ENCODE measurements around the gene RFX3. TPM values are rescaled to one million over a fixed set of nuclear protein-coding genes. Genes with fewer than 3 reads are reported as not detected.

RFX3 gene
- 11.3 and 11.9 TPM in 2 replicates for total RNA-seq

- intact Hi-C loops (cut with micrococcal nuclease): loop anchor here (1.0 to 10.0 kb wide), 16 partner anchors 48 to 1929 kb away; partner anchors contain the start of genes CD274, CDC37L1, PUM3 and SMARCA2
- Mint-ChIP-seq H3K27me3 (ENCODE audit: low read depth) (no peaks in the 10 kb centered on the region), H3K9me3 (no peaks in the 10 kb centered on the region), H3K27ac (peak within 1 kb of the TSS; percentile 98), H3K4me3 (ENCODE audit: low read depth) (peak within 1 kb of the TSS; percentile 93), H3K36me3 (ENCODE audit: low read depth) (peaks cover 30% of the 10 kb centered on the region), H3K4me1 (ENCODE audit: low read depth) (peaks cover 46% of the 10 kb centered on the region)
- peak; percentile 85 for DNase-seq (ENCODE audit: low spot score)
Measured at GRCh38 chr9:3525836-3526164, at the start of gene RFX3. Gene RFX3 (minus strand): TSS chr9:3526001. CDS start chr9:3395588, 130,413 bp downstream.

GRCh38 chr9:3571500-3571899 lies 45.7 kb upstream of the RFX3 start:
- no peaks in the 10 kb centered on the region for H3K36me3 Mint-ChIP-seq (ENCODE audit: low read depth)
- H3K27ac Mint-ChIP-seq: no peak overlapping the region
- H3K9me3 Mint-ChIP-seq: no peaks in the 10 kb centered on the region
- intact Hi-C loops (cut with micrococcal nuclease): no loop called here
- peaks cover 6% of the 10 kb centered on the region for H3K4me1 Mint-ChIP-seq (ENCODE audit: low read depth)
- no peak for DNase-seq (ENCODE audit: low spot score)
- no peak overlapping the region for H3K4me3 Mint-ChIP-seq (ENCODE audit: low read depth)
- no peaks in the 10 kb centered on the region for H3K27me3 Mint-ChIP-seq (ENCODE audit: low read depth)

DNA sequence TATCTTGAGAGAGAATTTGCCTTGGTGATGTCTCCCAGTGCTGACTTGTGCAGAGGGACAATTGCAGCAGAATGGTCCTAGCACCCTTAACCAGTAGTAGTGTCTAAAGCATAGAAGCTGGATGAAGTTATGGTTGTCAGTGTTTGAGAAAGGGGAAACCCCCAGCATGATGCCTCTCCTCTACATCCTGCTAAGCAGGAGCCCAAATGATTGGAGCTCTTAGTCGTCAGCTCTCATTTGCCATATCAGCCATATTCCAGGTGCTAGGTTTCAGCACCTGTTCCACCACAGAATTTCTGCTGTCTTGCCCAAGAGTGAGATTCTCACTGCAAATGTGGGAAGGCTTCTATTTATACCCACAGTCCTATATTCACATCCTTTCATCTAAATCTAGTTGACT lies 43.7 kb upstream of the RFX3 start:
- peaks cover 6% of the 10 kb centered on the region for H3K4me1 Mint-ChIP-seq (ENCODE audit: low read depth)
- no peaks in the 10 kb centered on the region for H3K36me3 Mint-ChIP-seq (ENCODE audit: low read depth)
- no peak overlapping the region for H3K27ac Mint-ChIP-seq
- no peak overlapping the region for H3K4me3 Mint-ChIP-seq (ENCODE audit: low read depth)
- intact Hi-C loops (cut with micrococcal nuclease): no loop called here
- H3K9me3 Mint-ChIP-seq: no peaks in the 10 kb centered on the region
- H3K27me3 Mint-ChIP-seq (ENCODE audit: low read depth): no peaks in the 10 kb centered on the region
- DNase-seq (ENCODE audit: low spot score): no peak

DNA sequence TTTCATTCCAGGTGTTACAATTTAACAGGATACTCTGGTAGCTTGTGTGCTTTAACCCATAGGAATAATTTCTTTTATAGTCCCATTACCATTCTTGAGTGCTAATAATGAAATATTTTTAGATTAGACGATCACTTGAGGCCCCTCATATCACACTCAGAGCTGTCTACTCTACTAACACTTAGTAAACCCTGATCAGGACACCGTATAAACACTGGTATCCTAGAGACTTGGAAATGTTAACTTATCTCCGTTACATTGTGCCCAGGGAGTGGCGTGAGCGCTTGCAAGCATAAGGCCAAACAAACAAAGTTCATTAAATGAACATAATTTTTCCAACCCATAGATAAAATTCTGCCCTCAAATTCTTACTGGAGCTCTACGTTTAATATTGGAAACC lies 42.2 kb upstream of the RFX3 start:
- intact Hi-C loops (cut with micrococcal nuclease): no loop called here
- Mint-ChIP-seq H3K9me3 (no peaks in the 10 kb centered on the region), H3K4me1 (ENCODE audit: low read depth) (peaks cover 6% of the 10 kb centered on the region), H3K36me3 (ENCODE audit: low read depth) (peaks cover 2% of the 10 kb centered on the region), H3K4me3 (ENCODE audit: low read depth) (no peak overlapping the region), H3K27me3 (ENCODE audit: low read depth) (no peaks in the 10 kb centered on the region), H3K27ac (no peak overlapping the region)
- DNase-seq (ENCODE audit: low spot score): no peak

GRCh38 chr9:3553076-3553765 lies 27.4 kb upstream of the RFX3 start:
- Mint-ChIP-seq H3K4me3 (ENCODE audit: low read depth) (no peak overlapping the region), H3K27ac (no peak overlapping the region), H3K9me3 (no peaks in the 10 kb centered on the region), H3K27me3 (ENCODE audit: low read depth) (no peaks in the 10 kb centered on the region), H3K4me1 (ENCODE audit: low read depth) (no peaks in the 10 kb centered on the region), H3K36me3 (ENCODE audit: low read depth) (peaks cover 44% of the 10 kb centered on the region)
- DNase-seq (ENCODE audit: low spot score): no peak
- intact Hi-C loops (cut with micrococcal nuclease): no loop called here

- intact Hi-C loops (cut with micrococcal nuclease): no loop called here
- no peak for DNase-seq (ENCODE audit: low spot score)
Measured at GRCh38 chr9:3549225-3549624, 23.4 kb upstream of the RFX3 start.

DNA sequence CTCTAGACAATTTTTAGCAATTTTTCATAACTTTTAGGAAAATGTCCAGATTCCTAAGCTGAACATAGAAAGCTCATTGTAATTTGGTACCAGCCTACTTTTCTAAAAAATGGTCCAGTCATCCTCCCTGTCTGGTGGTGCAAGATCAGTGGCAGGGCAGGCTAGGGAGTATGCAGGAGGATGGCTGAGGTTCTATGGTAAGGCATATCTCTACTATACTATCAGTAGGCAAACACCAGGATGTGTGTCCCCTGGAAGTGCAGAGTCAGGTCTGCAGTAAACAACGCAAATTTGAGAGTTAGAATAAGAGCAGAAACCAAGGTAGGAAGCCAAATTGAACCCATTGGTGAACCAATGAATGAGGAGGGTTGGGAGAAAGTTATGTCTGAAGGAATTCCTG lies 22.8 kb upstream of the RFX3 start:
- Mint-ChIP-seq H3K4me3 (ENCODE audit: low read depth) (no peak overlapping the region), H3K36me3 (ENCODE audit: low read depth) (peaks cover 28% of the 10 kb centered on the region), H3K9me3 (no peaks in the 10 kb centered on the region), H3K4me1 (ENCODE audit: low read depth) (peaks cover 2% of the 10 kb centered on the region), H3K27me3 (ENCODE audit: low read depth) (no peaks in the 10 kb centered on the region), H3K27ac (no peak overlapping the region)
- intact Hi-C loops (cut with micrococcal nuclease): no loop called here
- no peak for DNase-seq (ENCODE audit: low spot score)

More at GRCh38 chr9:3549225-3549624, 23.4 kb upstream of the RFX3 start:
- Mint-ChIP-seq H3K9me3 (no peaks in the 10 kb centered on the region), H3K4me1 (ENCODE audit: low read depth) (peaks cover under 1% of the 10 kb centered on the region), H3K36me3 (ENCODE audit: low read depth) (peaks cover 24% of the 10 kb centered on the region), H3K4me3 (ENCODE audit: low read depth) (no peak overlapping the region), H3K27ac (no peak overlapping the region), H3K27me3 (ENCODE audit: low read depth) (no peaks in the 10 kb centered on the region)

DNA sequence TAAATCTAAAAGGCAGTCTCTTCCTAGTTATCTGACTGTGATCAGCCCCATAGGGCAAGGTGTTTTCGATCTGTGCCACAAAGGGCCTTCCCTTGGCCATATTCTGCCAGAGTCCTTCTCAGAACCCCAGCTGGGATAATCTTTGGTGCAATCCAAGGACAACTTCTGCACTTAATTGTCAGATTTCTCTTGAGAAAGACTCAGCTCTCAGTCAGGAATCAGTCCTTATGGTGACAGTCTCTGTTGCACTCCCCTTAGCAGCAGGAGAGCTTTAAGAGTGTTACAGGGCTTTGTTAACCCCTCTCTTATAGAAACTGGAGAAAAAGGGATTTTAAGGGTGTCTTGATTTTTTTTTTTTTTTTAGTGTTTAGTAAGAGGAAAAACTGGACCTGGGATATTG lies 15.4 kb upstream of the RFX3 start:
- intact Hi-C loops (cut with micrococcal nuclease): no loop called here
- no peak overlapping the region for H3K4me3 Mint-ChIP-seq (ENCODE audit: low read depth)
- no peak for DNase-seq (ENCODE audit: low spot score)

GRCh38 chr9:3534614-3535404 lies 9.0 kb upstream of the RFX3 start:
- Mint-ChIP-seq H3K4me3 (ENCODE audit: low read depth) (no peak overlapping the region), H3K27me3 (ENCODE audit: low read depth) (no peaks in the 10 kb centered on the region), H3K36me3 (ENCODE audit: low read depth) (peaks cover 51% of the 10 kb centered on the region), H3K9me3 (peaks cover 12% of the 10 kb centered on the region), H3K27ac (peak overlapping the region; percentile 45), H3K4me1 (ENCODE audit: low read depth) (peaks cover 33% of the 10 kb centered on the region)
- intact Hi-C loops (cut with micrococcal nuclease): no loop called here
- no peak for DNase-seq (ENCODE audit: low spot score)

More for the DNA sequence above, 15.4 kb upstream of the RFX3 start:
- H3K36me3 Mint-ChIP-seq (ENCODE audit: low read depth): peaks cover 43% of the 10 kb centered on the region
- H3K4me1 Mint-ChIP-seq (ENCODE audit: low read depth): peaks cover 11% of the 10 kb centered on the region
- H3K9me3 Mint-ChIP-seq: peaks cover 10% of the 10 kb centered on the region
- no peak overlapping the region for H3K27ac Mint-ChIP-seq
- no peaks in the 10 kb centered on the region for H3K27me3 Mint-ChIP-seq (ENCODE audit: low read depth)

DNA sequence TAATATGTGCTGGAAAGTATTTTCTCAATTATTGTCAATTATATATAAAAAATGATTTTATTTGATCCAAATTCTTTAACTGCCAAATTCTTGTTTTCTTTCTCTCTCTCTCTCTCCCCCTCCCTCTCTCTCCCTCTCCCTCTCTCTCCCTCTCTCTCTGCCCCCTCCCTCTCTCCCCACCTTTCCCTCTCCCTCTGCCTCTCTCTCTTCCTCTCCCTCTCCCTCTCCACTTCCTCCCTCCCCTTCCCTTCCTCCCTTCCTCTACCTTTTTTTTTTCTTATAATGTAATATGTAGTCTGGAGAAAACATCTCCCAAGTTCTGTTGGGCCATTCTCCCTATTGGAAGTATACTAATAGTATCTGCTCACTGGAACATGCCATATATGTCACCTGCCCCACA lies 6.4 kb upstream of the RFX3 start:
- intact Hi-C loops (cut with micrococcal nuclease): no loop called here
- H3K4me1 Mint-ChIP-seq (ENCODE audit: low read depth): peaks cover 49% of the 10 kb centered on the region
- H3K4me3 Mint-ChIP-seq (ENCODE audit: low read depth): no peak overlapping the region
- H3K27me3 Mint-ChIP-seq (ENCODE audit: low read depth): no peaks in the 10 kb centered on the region
- peaks cover 51% of the 10 kb centered on the region for H3K36me3 Mint-ChIP-seq (ENCODE audit: low read depth)
- peaks cover 7% of the 10 kb centered on the region for H3K9me3 Mint-ChIP-seq
- no peak for DNase-seq (ENCODE audit: low spot score)
- no peak overlapping the region for H3K27ac Mint-ChIP-seq

- DNase-seq (ENCODE audit: low spot score): peak; percentile 69
- H3K27me3 Mint-ChIP-seq (ENCODE audit: low read depth): no peaks in the 10 kb centered on the region
- intact Hi-C loops (cut with micrococcal nuclease): loop anchor here (5.0 to 10.0 kb wide), 6 partner anchors 49 to 1926 kb away; partner anchors contain the start of genes CD274 and SMARCA2
- peaks cover 35% of the 10 kb centered on the region for H3K36me3 Mint-ChIP-seq (ENCODE audit: low read depth)
- H3K4me1 Mint-ChIP-seq (ENCODE audit: low read depth): peaks cover 41% of the 10 kb centered on the region
- peak overlapping the region; percentile 93 for H3K4me3 Mint-ChIP-seq (ENCODE audit: low read depth)
- H3K9me3 Mint-ChIP-seq: no peaks in the 10 kb centered on the region
- H3K27ac Mint-ChIP-seq: peak overlapping the region; percentile 98
Measured at GRCh38 chr9:3528451-3528850, 2.6 kb upstream of the RFX3 start.

GRCh38 chr9:3526997-3527940 lies 1.5 kb upstream of the RFX3 start:
- H3K4me3 Mint-ChIP-seq (ENCODE audit: low read depth): peak overlapping the region; percentile 93
- intact Hi-C loops (cut with micrococcal nuclease): loop anchor here (1.0 to 10.0 kb wide), 12 partner anchors 50 to 1928 kb away; partner anchors contain the start of genes CD274, PUM3 and SMARCA2
- H3K27ac Mint-ChIP-seq: peak overlapping the region; percentile 98
- peak; percentile 12 for DNase-seq (ENCODE audit: low spot score)
- peaks cover 37% of the 10 kb centered on the region for H3K36me3 Mint-ChIP-seq (ENCODE audit: low read depth)
- no peaks in the 10 kb centered on the region for H3K9me3 Mint-ChIP-seq
- H3K27me3 Mint-ChIP-seq (ENCODE audit: low read depth): no peaks in the 10 kb centered on the region
- H3K4me1 Mint-ChIP-seq (ENCODE audit: low read depth): peaks cover 46% of the 10 kb centered on the region

Measured in activated T-helper 2 cell treated with anti-CD3 and anti-CD28 coated beads, Interferon-gamma antibody, Interleukin-2, Interleukin-4, amounts not matched to agents 10 μg/mL and 5 μg/mL and 100 μg/mL, durations not matched to agents 14 hours and 24 hours and 36 hours (primary cell).